GM18517 (cell line): ENCODE results near the gene CHD3.

Experiments used
- ATAC-seq: cut with Tn5 transposase; IDR thresholded peaks from one replicate; pipeline ENCODE4 v1.9.1; 2021; ENCODE audit warnings: mild to moderate bottlenecking, moderate library complexity; ENCODE audit not compliant: unreplicated experiment

CHD3 gene

DNA sequence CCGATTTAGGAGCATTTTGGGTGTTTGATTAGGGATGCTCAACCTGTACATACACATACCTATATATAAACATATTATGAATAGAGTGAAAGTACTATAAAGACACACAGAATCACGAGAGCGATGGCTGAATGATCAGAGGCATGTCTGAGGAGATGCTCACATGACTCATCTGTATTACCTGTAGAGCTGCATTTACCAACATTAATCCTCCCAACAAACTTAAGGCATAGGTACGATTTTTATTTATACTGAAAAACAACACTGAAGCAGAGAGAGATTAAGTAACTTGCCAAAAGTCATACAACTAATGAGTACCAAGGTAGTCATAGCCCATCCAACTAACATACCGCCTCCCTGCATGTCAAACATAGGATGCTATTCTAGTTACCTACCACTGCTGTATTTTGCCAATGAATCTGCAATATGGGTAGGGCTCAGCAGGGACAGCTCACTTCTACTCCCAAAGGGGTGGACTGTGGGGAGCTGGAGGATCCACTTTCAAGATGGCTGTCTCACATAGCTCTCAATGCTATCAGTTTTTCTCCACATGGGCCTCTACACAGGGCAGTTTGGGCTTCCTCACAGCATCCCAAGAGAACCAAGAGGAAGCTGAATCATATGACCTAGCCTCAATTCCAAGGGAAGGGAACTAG is 23.5 kb upstream of the CHD3 start:
- ATAC-seq = no peak

DNA sequence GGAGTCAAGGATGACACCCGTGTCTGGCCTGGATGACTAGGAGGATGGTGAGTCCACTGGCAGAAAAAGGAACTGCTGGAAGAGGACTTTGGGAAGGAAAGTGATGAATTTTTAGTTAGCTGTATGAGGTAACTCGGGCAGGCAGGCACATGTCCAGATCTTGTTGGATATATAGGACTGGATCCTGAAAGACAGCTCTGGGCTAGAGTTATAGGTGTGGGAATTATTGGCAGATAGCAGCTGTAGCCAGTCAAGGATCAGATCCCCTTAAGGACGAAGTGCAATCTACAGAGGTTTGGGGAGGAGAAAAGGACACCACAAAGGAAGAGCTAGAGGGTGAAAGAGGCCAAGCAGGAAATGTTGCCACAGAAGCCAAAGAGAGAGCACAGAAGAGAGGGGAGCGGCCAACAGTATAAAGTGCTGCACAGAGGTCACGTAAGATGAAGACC is 20.7 kb upstream of the CHD3 start:
- no peak for ATAC-seq

DNA sequence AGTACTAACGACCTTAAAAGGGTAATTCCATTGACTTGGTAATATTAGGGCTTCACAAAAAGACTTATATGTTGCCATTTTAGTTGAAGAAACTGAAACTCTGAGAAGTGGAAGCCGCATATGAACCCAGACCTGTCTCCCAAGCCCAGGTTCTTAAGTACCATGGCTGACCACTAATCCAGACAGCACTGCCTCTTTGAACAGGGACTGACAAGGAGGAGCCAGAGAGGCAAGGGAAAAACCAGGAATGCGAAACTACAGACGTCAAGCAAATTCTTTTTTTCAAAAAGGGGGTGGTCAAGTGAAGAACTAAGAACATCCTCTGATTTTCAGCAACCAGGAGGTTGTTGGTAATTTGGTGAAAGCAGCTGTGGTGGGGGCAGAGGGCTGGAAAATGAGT is 15.5 kb upstream of the CHD3 start:
- ATAC-seq = no peak

DNA sequence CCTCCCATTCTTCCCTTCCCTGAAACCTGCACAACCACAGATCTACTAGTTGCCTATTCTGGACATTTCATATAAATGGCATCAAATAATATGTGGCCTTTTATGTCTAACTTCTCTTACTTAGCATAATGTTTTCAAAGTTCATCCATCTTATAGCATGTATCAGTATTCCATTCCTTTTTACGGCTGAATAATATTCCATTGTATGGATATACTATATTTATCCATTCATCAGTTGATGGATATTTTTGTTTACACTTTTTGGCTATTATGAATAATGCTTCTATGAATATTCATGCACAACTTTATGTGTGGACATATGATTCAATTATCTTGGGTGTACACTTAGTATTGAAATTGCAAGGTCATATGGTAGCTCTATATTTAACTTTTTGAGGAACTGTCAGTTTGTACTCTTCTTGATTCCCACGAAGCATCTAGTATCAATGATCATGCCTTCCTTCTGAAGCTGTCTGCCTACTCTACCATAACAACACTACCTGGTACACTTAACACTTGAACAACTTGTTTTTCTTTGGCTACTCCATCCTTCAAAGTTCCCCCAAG is 12.7 kb upstream of the CHD3 start:
- ATAC-seq = no peak

DNA sequence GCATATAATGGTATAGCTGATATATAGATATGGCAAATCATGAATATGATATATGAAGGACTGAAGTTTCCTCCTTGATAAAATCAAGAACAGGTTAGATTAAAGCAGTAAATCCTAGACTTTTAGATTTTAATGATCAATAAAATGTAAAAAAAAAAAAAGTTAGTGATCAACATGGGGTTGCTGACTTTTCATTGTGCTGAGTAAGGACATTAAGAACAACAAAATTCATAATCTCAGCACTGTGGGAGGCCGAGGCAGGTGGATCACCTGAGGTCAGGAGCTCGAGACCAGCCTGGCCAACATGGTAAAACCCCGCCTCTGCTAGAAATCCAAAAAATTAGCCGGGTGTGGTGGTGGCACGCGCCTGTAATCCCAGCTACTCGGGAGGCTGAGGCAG is 10.4 kb upstream of the CHD3 start:
- ATAC-seq = no peak

DNA sequence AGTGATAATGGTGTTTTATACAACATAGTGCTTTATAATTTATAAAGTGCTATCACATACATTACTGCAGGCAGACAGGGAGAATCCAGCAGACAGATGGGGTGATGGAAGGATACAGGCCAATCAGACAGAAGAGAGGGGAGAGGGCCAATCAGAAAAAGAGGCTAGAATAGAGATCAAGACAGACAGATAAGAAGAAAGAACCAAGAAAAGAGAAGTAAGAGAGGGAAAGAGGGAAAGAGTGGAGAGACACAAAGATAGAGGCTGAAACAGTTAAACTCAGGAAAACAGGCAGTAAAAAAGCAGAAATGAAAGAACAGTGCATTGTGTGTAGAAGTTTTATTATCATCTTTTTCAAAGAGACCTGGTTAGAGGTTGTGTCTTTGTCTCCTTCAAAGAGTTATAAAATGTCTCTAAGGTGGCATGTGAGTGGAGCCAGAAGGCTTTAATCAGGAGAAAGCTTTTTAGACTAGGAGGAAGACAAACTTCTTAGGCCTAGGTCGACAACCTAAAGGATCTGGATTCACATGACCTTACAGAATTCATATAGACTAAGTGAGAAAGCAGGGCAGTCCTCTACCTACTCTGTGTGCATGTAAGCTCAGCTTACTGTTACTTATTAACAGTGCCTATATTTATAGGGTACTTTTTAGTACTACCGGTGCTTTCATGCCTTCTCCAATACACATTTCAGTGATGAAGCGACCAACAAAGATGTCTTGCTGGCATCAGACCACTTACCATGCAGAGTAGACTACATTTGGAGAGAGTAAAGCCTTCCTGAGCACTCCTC is 8.3 kb upstream of the CHD3 start:
- no peak for ATAC-seq

DNA sequence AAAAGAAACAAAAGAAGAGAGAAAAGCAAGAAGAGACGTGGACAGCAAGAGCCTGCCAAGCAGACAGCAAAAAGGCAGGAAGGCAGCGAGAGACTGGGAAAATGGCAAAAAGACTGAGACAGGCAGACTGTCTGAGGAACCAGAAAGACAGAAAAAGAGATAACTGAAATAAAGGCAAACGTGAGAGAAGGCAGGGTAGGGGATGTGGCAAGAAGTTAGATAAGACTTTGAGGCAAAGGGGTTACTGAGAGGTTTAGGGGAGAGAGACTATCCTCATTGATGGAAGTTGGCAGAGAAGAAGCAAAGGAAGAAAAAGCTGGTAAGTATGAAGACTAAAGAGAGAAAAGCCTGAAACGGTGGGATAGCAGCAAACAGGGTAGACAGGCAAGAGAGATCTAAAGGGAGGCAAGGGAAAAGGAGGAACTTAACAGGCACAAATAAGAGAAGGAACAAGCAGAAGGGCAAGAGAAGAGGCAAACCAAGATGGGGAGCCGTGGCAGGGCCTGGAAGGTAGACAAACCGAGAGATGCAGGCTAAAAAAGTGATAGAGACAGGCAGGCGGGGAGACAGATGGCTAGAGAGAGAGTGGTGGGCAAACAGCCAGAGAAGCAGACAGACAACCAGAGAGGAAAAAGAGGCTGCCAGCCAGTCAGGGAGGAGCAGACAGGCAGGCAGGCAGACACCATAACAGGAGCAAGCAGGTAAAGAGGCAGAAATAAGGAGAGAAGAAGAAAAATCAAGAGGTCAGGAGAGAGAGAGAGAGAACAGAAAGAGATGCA is 7.1 kb upstream of the CHD3 start:
- no peak for ATAC-seq

DNA sequence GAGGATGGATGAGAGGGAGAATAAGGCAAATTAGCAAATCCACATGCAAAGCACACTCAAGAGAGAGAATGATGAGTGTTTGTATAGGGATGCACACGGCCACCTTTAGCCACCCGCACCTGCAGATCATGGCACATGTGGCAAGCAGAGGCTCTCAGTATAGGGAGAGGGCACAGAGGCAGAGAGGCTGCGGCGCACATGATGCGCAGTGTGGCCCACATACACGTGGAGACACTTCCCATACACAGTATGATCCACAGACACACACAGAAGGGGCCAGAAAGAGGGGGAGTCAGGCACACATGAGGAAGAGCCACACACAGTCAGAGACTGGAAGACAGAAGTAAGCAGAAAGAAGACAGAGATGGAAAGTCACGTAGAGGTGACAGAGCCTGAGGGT is 6.5 kb upstream of the CHD3 start:
- ATAC-seq = no peak

DNA sequence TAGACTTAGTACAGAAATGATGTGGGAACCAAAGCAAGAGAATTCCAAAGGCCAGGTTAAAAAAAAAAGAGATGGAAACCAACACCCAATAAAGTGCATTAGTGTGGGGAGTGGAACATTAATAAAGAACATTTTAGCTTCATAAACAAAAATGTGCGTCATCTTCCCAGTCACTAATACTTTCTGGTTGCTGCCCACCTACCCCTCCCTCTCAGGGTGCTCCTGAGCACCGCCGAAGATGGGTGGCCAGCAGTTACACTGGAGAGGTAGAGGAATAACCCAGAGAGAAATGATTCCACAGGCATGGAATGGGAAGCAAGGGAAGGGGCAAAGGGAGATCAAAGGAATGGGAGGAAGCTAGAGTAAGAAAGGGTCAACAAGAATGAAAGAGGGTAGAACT is 6.0 kb upstream of the CHD3 start:
- no peak for ATAC-seq

DNA sequence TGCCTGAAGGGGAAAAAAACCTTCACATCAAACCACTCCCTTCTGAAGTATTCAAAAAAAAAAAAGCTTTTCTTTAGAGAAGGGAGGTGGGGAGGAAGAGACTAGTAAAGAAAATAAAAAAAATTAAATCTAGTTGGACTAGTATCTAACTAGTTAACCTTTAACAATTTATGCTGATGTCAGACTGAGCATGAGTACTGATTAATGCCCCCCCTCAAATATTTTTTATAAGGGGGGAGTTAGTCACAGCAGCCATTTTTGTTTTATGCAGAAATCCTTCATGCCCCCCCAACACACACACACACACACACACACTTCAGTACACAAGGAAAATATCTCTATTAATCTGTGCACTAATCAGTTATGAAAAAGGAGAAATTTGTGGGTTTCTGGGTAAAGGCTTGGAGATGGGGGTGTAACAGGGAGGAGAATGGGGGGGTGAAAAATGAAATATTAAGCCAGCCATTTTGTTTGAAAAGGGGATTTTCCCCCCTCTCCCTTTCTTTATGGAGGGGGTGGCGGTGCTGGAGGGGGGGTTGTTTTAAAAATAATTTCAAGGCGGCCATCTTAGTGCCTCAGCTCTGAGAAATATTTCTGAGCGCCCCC is 4.7 kb upstream of the CHD3 start:
- no peak for ATAC-seq

DNA sequence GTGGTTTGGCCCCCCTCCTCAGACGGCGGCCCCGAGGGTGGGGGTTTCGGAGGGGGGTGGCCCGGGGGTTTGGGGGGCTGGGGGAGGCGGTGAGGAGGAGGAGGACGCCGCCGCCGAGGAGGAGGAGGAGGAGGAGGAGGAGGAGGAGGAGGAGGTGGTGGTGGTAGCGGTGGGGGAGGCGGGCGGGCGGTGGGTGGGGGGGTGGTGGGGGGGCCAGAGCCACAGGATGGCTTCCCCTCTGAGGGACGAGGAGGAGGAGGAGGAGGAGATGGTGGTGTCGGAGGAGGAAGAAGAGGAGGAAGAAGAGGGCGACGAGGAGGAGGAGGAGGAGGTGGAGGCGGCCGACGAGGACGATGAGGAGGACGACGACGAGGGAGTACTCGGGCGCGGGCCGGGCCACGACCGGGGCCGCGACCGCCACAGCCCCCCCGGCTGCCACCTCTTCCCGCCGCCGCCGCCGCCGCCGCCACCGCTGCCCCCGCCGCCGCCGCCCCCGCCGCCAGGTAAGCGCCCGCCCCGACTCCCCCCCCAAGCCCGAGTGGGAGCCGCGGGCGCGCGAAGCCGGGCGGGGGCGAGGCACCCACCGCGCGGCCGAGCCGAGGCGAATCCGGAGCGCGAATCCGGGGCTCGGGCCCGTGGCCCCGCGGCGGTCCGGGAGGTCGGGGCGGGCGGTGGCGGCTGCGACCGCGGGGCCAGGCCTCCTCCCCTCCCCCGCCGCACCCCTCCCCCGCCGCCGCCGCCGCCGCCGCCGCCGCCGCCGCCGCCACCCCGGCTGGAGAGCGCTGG is 3.8 kb upstream of the CHD3 start:
- no peak for ATAC-seq

DNA sequence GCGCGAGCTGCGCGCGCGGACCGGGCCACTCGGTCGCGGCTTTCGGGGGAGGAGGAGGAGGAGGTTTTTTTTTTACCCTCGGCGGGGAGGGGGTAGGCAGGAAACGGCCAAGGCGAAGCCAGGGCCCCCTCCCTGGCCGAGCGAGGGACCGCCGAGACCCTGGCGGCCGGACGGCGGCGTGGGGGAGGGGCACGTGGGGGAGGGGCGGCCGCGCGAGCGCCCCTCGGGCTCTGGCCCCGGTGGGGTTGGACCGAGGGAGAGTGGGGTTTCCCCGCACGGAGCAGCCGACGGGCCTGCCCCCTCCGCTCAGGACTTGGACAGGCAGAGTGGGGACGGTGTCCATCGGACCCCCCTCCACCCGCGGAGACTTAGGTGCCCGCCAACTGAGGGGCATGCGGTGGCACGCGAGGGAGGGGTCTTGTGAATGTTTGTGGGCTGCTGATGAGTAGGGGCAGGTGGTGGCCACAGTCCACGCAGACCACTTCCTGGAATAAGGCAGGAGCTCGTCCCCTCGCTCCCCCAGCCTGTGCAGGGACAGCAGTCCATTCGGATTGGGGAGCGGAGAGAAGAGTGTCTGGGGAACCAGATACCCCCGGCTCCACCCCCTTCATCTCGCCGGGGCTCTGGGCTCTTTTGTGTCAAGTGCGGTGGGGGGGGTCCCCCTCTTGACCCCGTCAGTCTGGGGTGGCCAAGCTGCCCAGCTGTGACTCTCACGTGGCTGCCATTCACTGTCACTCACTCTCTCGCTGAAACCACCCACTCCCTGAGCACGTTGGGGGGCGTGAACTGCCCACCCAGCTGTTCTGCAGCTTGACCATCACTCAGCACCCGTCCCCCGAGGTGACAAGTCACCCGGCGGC is 3.0 kb upstream of the CHD3 start:
- no peak for ATAC-seq

DNA sequence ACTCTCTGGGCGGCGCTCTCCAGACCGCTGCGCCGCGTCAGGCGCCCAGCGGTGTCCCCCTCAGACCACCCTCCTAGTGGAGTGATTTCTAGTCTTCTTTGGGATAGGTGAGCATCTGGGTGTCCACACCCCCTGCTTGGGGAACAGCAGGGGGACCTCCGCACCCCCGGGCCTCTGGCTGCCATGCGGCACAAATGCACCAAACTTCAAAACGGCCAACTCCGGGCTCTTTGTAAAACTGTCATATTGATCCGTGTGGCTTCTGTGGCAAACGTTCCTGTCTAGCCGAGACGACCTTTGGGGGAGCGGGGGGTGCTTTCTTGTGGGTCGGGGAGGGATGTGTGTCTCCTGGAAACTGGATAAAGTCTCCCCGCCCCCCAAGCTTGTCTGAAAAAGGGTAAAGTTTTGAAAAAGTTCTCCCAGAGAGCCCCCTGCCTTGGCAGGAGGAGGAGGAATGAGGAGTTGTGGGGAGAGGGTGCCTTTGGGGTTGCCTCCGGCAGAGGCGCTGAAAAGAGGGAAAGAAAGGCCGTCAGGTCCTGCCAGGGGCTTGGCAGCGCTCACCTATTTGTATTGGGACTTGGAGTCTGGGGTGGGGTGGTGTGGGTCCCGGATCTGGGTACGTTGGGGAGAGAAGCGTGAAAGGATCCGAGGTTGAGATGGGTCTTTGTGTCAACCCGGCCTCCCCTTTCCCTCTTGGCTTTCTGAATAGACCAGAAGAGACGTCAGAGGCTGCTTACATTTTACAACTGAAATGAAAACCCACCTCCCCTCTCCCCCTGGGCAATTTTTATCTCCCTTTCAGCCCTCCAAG is 2.2 kb upstream of the CHD3 start:
- no peak for ATAC-seq

DNA sequence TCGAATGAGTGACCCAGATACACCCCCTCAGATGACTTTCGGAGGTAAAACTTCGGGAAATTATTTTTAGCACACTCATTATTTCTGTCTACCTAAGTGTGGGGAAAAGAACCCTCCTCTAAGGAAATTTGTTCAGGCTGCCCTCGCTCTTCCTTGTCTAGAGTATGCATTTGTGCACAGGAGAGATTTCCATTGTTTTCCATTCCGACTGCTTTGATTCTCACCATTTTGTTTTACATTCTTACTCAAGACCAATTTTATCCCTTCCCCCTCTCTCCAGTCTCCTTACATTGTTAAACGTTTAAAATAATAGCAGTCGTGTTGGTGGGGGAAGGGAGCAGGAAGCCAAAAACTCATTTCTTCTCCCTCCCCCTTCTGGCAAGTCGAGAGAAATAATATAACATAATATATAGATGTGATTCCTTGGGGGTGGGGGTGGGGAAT is 1.5 kb upstream of the CHD3 start:
- ATAC-seq = no peak

DNA sequence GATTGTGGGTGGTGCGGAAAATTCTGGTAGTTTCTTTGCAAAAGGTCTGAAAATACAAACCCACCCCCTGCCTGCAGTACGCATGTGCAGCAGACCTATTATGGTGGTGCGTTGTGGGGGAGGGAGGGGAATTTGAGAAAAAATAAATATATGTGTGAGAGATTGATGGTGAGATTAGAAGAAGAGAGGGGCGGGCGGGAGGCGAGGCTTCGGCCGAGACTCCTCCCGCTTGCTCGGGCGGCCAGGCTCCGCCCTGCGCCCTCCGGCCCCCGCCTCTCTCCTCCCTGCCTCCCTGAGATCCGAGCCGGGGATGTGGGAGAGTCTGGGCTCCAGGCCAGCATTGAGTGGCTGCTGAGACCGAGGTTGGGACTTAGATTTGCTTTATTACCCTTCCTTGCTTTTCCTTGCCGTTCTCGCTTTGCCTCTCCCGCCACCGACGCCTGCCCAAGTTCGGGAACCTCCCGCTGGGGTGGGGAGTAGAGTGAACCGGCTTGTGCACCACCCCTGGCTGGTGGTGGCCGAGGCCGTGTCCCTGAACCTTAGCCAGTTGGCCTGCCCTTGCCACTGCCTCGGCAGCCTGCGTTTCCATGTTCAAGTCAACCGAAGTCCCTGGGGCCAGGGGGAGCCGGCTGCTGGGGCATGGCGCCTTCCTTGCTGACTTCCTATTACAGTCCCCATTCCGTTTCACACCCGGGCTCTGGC is 956 bp upstream of the CHD3 start:
- ATAC-seq = no peak

DNA sequence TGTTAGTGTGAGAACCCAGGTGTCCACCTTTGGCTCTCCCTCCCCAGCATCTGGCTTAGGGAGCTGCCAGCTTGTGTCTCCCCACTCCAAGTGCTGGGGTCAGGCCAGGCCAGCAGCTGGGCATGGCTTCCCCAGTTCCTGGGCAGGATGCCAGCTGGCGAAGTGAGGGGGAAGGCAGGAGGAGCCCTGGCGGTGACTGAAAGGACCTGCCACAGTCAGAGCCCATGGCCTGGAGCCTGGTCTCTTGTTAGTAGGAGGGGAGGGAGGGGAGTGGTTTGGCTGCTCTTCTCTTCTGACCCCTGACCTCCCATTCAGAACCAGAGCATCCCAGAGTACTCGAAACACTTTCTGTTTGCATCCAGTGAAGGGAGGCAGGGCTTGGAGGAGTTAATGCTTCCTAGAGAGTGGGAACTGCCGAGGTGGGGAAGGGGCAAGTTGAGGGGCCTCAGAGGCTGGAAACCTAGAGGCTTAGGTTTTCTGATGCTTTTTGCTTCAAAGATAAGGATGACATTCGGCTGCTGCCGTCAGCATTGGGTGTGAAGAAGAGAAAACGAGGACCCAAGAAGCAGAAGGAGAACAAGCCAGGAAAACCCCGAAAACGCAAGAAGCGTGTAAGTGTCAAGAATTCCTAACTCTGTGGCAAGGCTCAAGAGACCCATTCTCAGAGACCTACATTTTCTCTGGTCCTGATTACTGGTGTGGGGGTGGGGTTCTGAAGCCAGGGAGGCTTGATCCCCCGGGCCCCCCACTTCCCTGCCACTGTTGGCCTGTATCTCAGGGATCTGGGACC is 772 bp downstream of the CHD3 start:
- ATAC-seq = no peak
